PC-9 (cell line): ENCODE data around the gene PGA4. TPM values are rescaled to one million over a fixed set of nuclear protein-coding genes. Genes with fewer than 3 reads are reported as not detected.

Experiments used
- BruUV-seq: library from RNA; stranded (reverse); fragments of 400-500 nt; replicated peaks from 2 replicates; lab custom pipeline; 2021; lab: Mats Ljungman, UMichigan
- CTCF ChIA-PET: fragments of 300-600 bp; sonication (Branson Sonifier 250); formaldehyde crosslinking; loops from one replicate; lab custom pipeline; 2022; ENCODE audit warnings: antibody characterized with exemption; lab: Charles Lee
- POLR2A ChIA-PET: fragments of 300-600 bp; sonication (Branson Sonifier 250); formaldehyde crosslinking; loops from one replicate; lab custom pipeline; 2022; ENCODE audit warnings: antibody characterized with exemption; ENCODE audit not compliant: unreplicated experiment; lab: Charles Lee
- DNase-seq, 2 experiments: peaks; one replicate each; pipeline versions ENCODE4 v3.0.0 to v3.0.0-alpha.2; 2015 to 2022; ENCODE audit warnings: mixed read lengths in 1 of 2
- H2AFZ ChIP-seq: fragments of 200-600 bp; sonication (generic); 2 replicates; pipeline ENCODE4 v1.8.1; 2017; ENCODE audit warnings: antibody characterized with exemption
- H3F3A ChIP-seq: fragments of 200-600 bp; sonication (generic); 2 replicates; pipeline ENCODE4 v1.8.1; 2017; ENCODE audit warnings: antibody characterized with exemption, mild to moderate bottlenecking, low read depth; ENCODE audit not compliant: insufficient read depth
- H3K27ac ChIP-seq: fragments of 200-600 bp; sonication (generic); 2 replicates; pipeline ENCODE4 v1.6.1; 2016; ENCODE audit warnings: mixed run types
- H3K27me3 ChIP-seq: fragments of 200-600 bp; sonication (generic); 2 replicates; pipeline ENCODE4 v1.6.1; 2016; ENCODE audit warnings: low read depth, mixed run types; ENCODE audit not compliant: insufficient read depth
- H3K36me3 ChIP-seq: fragments of 200-600 bp; sonication (generic); 2 replicates; pipeline ENCODE4 v1.6.1; 2016; ENCODE audit warnings: low read depth, mixed run types
- H3K4me1 ChIP-seq: fragments of 200-600 bp; sonication (generic); replicated peaks from 2 replicates; pipeline ENCODE4 v1.6.1; 2016; ENCODE audit warnings: mixed run types; ENCODE audit not compliant: insufficient read depth
- H3K4me2 ChIP-seq: fragments of 200-600 bp; sonication (generic); 2 replicates; pipeline ENCODE4 v1.6.1; 2017; ENCODE audit warnings: mixed run types
- H3K4me3 ChIP-seq: fragments of 200-600 bp; sonication (generic); 2 replicates; pipeline ENCODE4 v1.6.1; 2016; ENCODE audit warnings: mixed run types
- H3K79me2 ChIP-seq: fragments of 200-600 bp; sonication (generic); 2 replicates; pipeline ENCODE4 v1.6.1; 2017; ENCODE audit warnings: low read depth, mixed run types
- H3K9me2 ChIP-seq: fragments of 200-600 bp; sonication (generic); 2 replicates; pipeline ENCODE4 v1.8.1; 2017; ENCODE audit warnings: mild to moderate bottlenecking; ENCODE audit not compliant: insufficient read depth
- H3K9me3 ChIP-seq: fragments of 200-600 bp; sonication (generic); 2 replicates; pipeline ENCODE4 v1.8.1; 2016; ENCODE audit warnings: low read depth; ENCODE audit not compliant: insufficient read depth
- H4K20me1 ChIP-seq: fragments of 200-600 bp; sonication (generic); 2 replicates; pipeline ENCODE4 v1.8.1; 2017; ENCODE audit not compliant: insufficient read depth
- EZH2 ChIP-seq: fragments of 200-600 bp; sonication (generic); IDR thresholded peaks from 2 replicates; pipeline ENCODE4 v1.8.0; 2017; ENCODE audit warnings: antibody characterized with exemption, low read depth
- intact Hi-C: fragments of 100-400 bp; cut with micrococcal nuclease; formaldehyde crosslinking; loops from one replicate; pipeline ENCODE4 v1.10.0; 2022; ENCODE audit not compliant: unreplicated experiment
- total RNA-seq: library from RNA; stranded (reverse); gene quantifications from 2 replicates; pipeline ENCODE4 v1.2.3, GENCODE V29; 2021
- TF ChIP-seq, protein P1 (sequence below): fragments of 200-600 bp; sonication (generic); conservative IDR thresholded peaks from 2 replicates; pipeline ENCODE4 v1.6.1; 2017; ENCODE audit warnings: mixed run types, antibody characterized with exemption, mild to moderate bottlenecking, moderate library complexity

PGA4 gene
- total RNA-seq, 1 experiment from 2014 or later: not detected

DNA sequence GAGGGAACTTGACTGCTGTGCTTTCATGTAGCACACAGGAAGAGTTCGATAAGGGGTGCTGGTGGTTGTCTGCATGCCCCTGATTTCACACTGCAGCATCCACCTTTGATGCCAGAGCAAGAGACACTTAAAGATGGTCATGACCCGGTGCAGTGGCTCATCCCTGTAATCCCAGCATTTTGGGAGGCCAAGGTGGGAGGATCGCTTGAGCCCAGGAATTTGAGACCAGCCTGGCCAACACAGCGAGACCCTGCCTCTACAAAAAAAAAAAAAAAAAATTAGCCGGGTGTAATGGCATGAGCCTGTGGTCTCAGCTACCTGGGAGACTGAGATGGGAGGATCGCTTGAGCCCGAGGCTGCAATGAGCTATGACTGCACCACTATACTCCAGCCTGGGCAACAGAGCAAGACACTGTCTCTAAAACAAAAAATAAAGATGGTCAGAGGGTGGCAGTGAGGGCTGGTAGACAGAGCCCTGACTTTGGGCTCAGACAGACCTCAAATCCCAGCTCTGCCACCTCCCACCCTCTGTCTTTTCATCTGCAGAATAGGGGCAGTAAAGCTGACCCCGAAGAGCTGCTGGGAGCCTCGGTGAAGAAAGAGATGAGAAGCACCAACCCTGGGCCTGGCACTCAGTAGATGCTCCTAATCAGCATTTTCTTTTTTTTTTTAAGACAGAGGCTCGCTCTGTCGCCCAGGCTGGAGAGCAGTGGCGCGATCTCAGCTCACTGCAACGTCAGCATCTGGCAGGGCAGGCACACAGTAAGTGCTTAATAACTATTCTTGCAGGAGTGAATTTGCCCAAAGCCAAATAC, 55.2 kb downstream of the PGA4 start:
- Histone ChIP-seq H3K27me3 (peaks cover 49% of the 10 kb centered on the region), H3K4me1 (no peaks in the 10 kb centered on the region), H3F3A (peaks cover 6% of the 10 kb centered on the region; the same call in 1 of the 2 replicates), H3K9me2 (no peaks in the 10 kb centered on the region), H3K9me3 (no peaks in the 10 kb centered on the region), H3K4me3 (no peak overlapping the region), H4K20me1 (no peaks in the 10 kb centered on the region; the same call in 1 of the 2 replicates), H3K36me3 (no peaks in the 10 kb centered on the region), H2AFZ (no peak overlapping the region), H3K4me2 (no peak overlapping the region), H3K79me2 (no peaks in the 10 kb centered on the region), H3K27ac (no peak overlapping the region)
- POLR2A ChIA-PET: interaction anchor here (0.7 kb wide), 1 partner anchor 453 kb away, joined by 3 read pairs; no protein-coding TSS in a partner anchor
- CTCF ChIA-PET: no interaction called here
- intact Hi-C loops: no loop called here
- TF ChIP-seq EZH2: no peak
- TF ChIP-seq, protein P1, sequence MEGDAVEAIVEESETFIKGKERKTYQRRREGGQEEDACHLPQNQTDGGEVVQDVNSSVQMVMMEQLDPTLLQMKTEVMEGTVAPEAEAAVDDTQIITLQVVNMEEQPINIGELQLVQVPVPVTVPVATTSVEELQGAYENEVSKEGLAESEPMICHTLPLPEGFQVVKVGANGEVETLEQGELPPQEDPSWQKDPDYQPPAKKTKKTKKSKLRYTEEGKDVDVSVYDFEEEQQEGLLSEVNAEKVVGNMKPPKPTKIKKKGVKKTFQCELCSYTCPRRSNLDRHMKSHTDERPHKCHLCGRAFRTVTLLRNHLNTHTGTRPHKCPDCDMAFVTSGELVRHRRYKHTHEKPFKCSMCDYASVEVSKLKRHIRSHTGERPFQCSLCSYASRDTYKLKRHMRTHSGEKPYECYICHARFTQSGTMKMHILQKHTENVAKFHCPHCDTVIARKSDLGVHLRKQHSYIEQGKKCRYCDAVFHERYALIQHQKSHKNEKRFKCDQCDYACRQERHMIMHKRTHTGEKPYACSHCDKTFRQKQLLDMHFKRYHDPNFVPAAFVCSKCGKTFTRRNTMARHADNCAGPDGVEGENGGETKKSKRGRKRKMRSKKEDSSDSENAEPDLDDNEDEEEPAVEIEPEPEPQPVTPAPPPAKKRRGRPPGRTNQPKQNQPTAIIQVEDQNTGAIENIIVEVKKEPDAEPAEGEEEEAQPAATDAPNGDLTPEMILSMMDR: no peak
- no TSS peak for BruUV-seq
- DNase-seq: no peak

GRCh38 chr11:61278001-61278470, 55.9 kb downstream of the PGA4 start:
- no peak for TF ChIP-seq EZH2
- TF ChIP-seq, protein P1: no peak
- H3K9me3 ChIP-seq: no peaks in the 10 kb centered on the region
- CTCF ChIA-PET: no interaction called here
- no peak overlapping the region for H3K27ac ChIP-seq
- no peaks in the 10 kb centered on the region; the same call in 1 of the 2 replicates for H3F3A ChIP-seq
- no peak for DNase-seq
- no peaks in the 10 kb centered on the region for H3K36me3 ChIP-seq
- H3K4me2 ChIP-seq: no peak overlapping the region
- no peaks in the 10 kb centered on the region for H3K9me2 ChIP-seq
- H3K27me3 ChIP-seq: peaks cover 49% of the 10 kb centered on the region
- no TSS peak for BruUV-seq
- intact Hi-C loops: no loop called here
- POLR2A ChIA-PET: interaction anchor here (0.7 kb wide), 1 partner anchor 452 kb away, joined by 3 read pairs; no protein-coding TSS in a partner anchor
- H3K79me2 ChIP-seq: no peaks in the 10 kb centered on the region
- no peak overlapping the region for H2AFZ ChIP-seq
- H4K20me1 ChIP-seq: no peaks in the 10 kb centered on the region
- H3K4me1 ChIP-seq: no peaks in the 10 kb centered on the region
- no peak overlapping the region for H3K4me3 ChIP-seq

GRCh38 chr11:61279934-61280659, 58.0 kb downstream of the PGA4 start:
- POLR2A ChIA-PET: no interaction called here
- no peak overlapping the region for H2AFZ ChIP-seq
- CTCF ChIA-PET: no interaction called here
- intact Hi-C loops: no loop called here
- H3K9me2 ChIP-seq: no peaks in the 10 kb centered on the region
- H3F3A ChIP-seq: no peaks in the 10 kb centered on the region; the same call in 1 of the 2 replicates
- H3K79me2 ChIP-seq: no peaks in the 10 kb centered on the region
- no peak overlapping the region for H3K4me3 ChIP-seq
- H3K27ac ChIP-seq: no peak overlapping the region
- H3K4me2 ChIP-seq: no peak overlapping the region
- BruUV-seq: no TSS peak
- H4K20me1 ChIP-seq: no peaks in the 10 kb centered on the region
- no peaks in the 10 kb centered on the region for H3K36me3 ChIP-seq
- no peaks in the 10 kb centered on the region for H3K4me1 ChIP-seq
- no peak for DNase-seq
- H3K9me3 ChIP-seq: no peaks in the 10 kb centered on the region
- H3K27me3 ChIP-seq: peaks cover 32% of the 10 kb centered on the region
- TF ChIP-seq EZH2: no peak
- TF ChIP-seq, protein P1: no peak
